WTC11 (cell line): ENCODE measurements around the gene PVALEF. TPM values are rescaled to one million over a fixed set of nuclear protein-coding genes. Genes with fewer than 3 reads are reported as not detected.

ENCODE experiments used
- ATAC-seq: fragments of 200-7000 bp; cut with Tn5 transposase; 2 replicates; pipeline ENCODE4 v1.10.0; 2021; ENCODE audit warnings: mild to moderate bottlenecking, moderate library complexity
- CTCF ChIA-PET: fragments of 300-600 bp; sonication (Branson Sonifier 250); formaldehyde crosslinking; loops from one replicate; lab custom pipeline; 2021; ENCODE audit warnings: antibody characterized with exemption; lab: Charles Lee
- POLR2A ChIA-PET: fragments of 350-600 bp; sonication (Branson Sonifier 250); formaldehyde crosslinking; loops from one replicate; lab custom pipeline; 2021; ENCODE audit warnings: antibody characterized with exemption; lab: Charles Lee
- DNase-seq: peaks from one replicate; pipeline ENCODE4 v3.0.0; 2021; ENCODE audit warnings: low spot score
- H3K27ac Mint-ChIP-seq: 2 replicates; pipeline ENCODE4 v1.8.0; 2021; ENCODE audit warnings: mixed read lengths
- H3K27me3 Mint-ChIP-seq: 2 replicates; pipeline ENCODE4 v1.8.0; 2021; ENCODE audit warnings: low read depth, mild to moderate bottlenecking, moderate library complexity, mixed read lengths
- H3K36me3 Mint-ChIP-seq: 2 replicates; pipeline ENCODE4 v1.8.0; 2021; ENCODE audit warnings: mixed read lengths
- H3K4me1 Mint-ChIP-seq: 2 replicates; pipeline ENCODE4 v1.8.0; 2022; ENCODE audit warnings: mixed read lengths
- H3K4me3 Mint-ChIP-seq: 2 replicates; pipeline ENCODE4 v1.8.0; 2021; ENCODE audit warnings: mild to moderate bottlenecking, moderate library complexity, mixed read lengths
- H3K9me3 Mint-ChIP-seq: 2 replicates; pipeline ENCODE4 v1.8.0; 2021; ENCODE audit warnings: mixed read lengths
- CBFB ChIP-seq: sonication (generic); formaldehyde crosslinking; IDR thresholded peaks from 2 replicates; pipeline ENCODE4 v1.8.1; 2022; ENCODE audit warnings: mild to moderate bottlenecking, low read depth, missing genetic modification reagents
- ETV6 ChIP-seq: sonication (generic); formaldehyde crosslinking; IDR thresholded peaks from 2 replicates; pipeline ENCODE4 v1.8.1; 2022; ENCODE audit warnings: mild to moderate bottlenecking, missing genetic modification reagents
- FOXK1 ChIP-seq: sonication (generic); formaldehyde crosslinking; IDR thresholded peaks from 2 replicates; pipeline ENCODE4 v1.8.0; 2022; ENCODE audit warnings: mild to moderate bottlenecking, moderate library complexity, missing genetic modification reagents
- FOXP1 ChIP-seq: sonication (generic); formaldehyde crosslinking; IDR thresholded peaks from 2 replicates; pipeline ENCODE4 v1.8.0; 2022; ENCODE audit warnings: missing genetic modification reagents, mild to moderate bottlenecking, moderate library complexity, borderline replicate concordance
- FOXP4 ChIP-seq: sonication (generic); formaldehyde crosslinking; IDR thresholded peaks from 2 replicates; pipeline ENCODE4 v1.8.0; 2022; ENCODE audit warnings: mild to moderate bottlenecking, missing genetic modification reagents
- GABPB1 ChIP-seq: sonication (generic); formaldehyde crosslinking; IDR thresholded peaks from 2 replicates; pipeline ENCODE4 v1.8.1; 2023; ENCODE audit warnings: mild to moderate bottlenecking, missing genetic modification reagents
- HMGA2 ChIP-seq: fragments of 250-450 bp; sonication (Bioruptor Pico); IDR thresholded peaks from 2 replicates; pipeline ENCODE4 v1.4.0; 2021; ENCODE audit warnings: mild to moderate bottlenecking, moderate library complexity
- IRF1 ChIP-seq: sonication (generic); formaldehyde crosslinking; IDR thresholded peaks from 2 replicates; pipeline ENCODE4 v1.8.0; 2023; ENCODE audit warnings: missing genetic modification reagents
- MAX ChIP-seq: sonication (generic); formaldehyde crosslinking; IDR thresholded peaks from 2 replicates; pipeline ENCODE4 v1.8.0; 2022; ENCODE audit warnings: mild to moderate bottlenecking, missing genetic modification reagents
- NFYB ChIP-seq: sonication (generic); formaldehyde crosslinking; conservative IDR thresholded peaks from 2 replicates; pipeline ENCODE4 v1.8.0; 2022; ENCODE audit warnings: low read depth, missing genetic modification reagents
- PRDM15 ChIP-seq: sonication (generic); formaldehyde crosslinking; IDR thresholded peaks from 2 replicates; pipeline ENCODE4 v1.8.0; 2022; ENCODE audit warnings: missing genetic modification reagents
- RORB ChIP-seq: fragments of 250-450 bp; sonication (Bioruptor Pico); IDR thresholded peaks from 2 replicates; pipeline ENCODE4 v1.9.0; 2021; ENCODE audit warnings: mild to moderate bottlenecking
- USF1 ChIP-seq: sonication (generic); formaldehyde crosslinking; IDR thresholded peaks from 2 replicates; pipeline ENCODE4 v1.8.0; 2022; ENCODE audit warnings: mild to moderate bottlenecking, missing genetic modification reagents
- ZNF219 ChIP-seq: sonication (generic); formaldehyde crosslinking; IDR thresholded peaks from 2 replicates; pipeline ENCODE4 v1.8.0; 2023; ENCODE audit warnings: missing genetic modification reagents, mild to moderate bottlenecking, borderline replicate concordance
- ZNF317 ChIP-seq: sonication (generic); formaldehyde crosslinking; IDR thresholded peaks from 2 replicates; pipeline ENCODE4 v1.8.1; 2023; ENCODE audit warnings: low read depth, mild to moderate bottlenecking, moderate library complexity, missing genetic modification reagents, borderline replicate concordance
- total RNA-seq: library from RNA; stranded (reverse); gene quantifications from 3 replicates; pipeline ENCODE4 v1.2.3, GENCODE V29; 2021
- TF ChIP-seq, protein P1 (sequence below): fragments of 250-450 bp; sonication (Bioruptor Pico); IDR thresholded peaks from 2 replicates; pipeline ENCODE4 v1.9.0; 2021; ENCODE audit warnings: moderate library complexity, mild to moderate bottlenecking, inconsistent platforms, borderline replicate concordance
- TF ChIP-seq, protein P2 (sequence below): sonication (generic); formaldehyde crosslinking; conservative IDR thresholded peaks from 2 replicates; pipeline ENCODE4 v1.8.1; 2023; ENCODE audit warnings: mild to moderate bottlenecking, low read depth, missing genetic modification reagents, moderate library complexity
- TF ChIP-seq, protein P3 (sequence below): fragments of 250-450 bp; sonication (Bioruptor Pico); conservative IDR thresholded peaks from 2 replicates; pipeline ENCODE4 v1.9.0; 2021; ENCODE audit warnings: mild to moderate bottlenecking

The PVALEF gene
- total RNA-seq, 1 experiment from 2014 or later: not detected

- TF ChIP-seq USF1 (CRISPR knock-in tag): no peak
- no peak for TF ChIP-seq MAX
- TF ChIP-seq CBFB: no peak
- TF ChIP-seq, protein P1, sequence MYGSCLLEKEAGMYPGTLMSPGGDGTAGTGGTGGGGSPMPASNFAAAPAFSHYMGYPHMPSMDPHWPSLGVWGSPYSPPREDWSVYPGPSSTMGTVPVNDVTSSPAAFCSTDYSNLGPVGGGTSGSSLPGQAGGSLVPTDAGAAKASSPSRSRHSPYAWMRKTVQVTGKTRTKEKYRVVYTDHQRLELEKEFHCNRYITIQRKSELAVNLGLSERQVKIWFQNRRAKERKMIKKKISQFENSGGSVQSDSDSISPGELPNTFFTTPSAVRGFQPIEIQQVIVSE (CRISPR knock-in tag): no peak
- TF ChIP-seq, protein P2, sequence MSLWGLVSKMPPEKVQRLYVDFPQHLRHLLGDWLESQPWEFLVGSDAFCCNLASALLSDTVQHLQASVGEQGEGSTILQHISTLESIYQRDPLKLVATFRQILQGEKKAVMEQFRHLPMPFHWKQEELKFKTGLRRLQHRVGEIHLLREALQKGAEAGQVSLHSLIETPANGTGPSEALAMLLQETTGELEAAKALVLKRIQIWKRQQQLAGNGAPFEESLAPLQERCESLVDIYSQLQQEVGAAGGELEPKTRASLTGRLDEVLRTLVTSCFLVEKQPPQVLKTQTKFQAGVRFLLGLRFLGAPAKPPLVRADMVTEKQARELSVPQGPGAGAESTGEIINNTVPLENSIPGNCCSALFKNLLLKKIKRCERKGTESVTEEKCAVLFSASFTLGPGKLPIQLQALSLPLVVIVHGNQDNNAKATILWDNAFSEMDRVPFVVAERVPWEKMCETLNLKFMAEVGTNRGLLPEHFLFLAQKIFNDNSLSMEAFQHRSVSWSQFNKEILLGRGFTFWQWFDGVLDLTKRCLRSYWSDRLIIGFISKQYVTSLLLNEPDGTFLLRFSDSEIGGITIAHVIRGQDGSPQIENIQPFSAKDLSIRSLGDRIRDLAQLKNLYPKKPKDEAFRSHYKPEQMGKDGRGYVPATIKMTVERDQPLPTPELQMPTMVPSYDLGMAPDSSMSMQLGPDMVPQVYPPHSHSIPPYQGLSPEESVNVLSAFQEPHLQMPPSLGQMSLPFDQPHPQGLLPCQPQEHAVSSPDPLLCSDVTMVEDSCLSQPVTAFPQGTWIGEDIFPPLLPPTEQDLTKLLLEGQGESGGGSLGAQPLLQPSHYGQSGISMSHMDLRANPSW: no peak
- TF ChIP-seq FOXP1 (CRISPR knock-in tag): no peak
- TF ChIP-seq ZNF219 (CRISPR knock-in tag): no peak
- TF ChIP-seq, protein P3, sequence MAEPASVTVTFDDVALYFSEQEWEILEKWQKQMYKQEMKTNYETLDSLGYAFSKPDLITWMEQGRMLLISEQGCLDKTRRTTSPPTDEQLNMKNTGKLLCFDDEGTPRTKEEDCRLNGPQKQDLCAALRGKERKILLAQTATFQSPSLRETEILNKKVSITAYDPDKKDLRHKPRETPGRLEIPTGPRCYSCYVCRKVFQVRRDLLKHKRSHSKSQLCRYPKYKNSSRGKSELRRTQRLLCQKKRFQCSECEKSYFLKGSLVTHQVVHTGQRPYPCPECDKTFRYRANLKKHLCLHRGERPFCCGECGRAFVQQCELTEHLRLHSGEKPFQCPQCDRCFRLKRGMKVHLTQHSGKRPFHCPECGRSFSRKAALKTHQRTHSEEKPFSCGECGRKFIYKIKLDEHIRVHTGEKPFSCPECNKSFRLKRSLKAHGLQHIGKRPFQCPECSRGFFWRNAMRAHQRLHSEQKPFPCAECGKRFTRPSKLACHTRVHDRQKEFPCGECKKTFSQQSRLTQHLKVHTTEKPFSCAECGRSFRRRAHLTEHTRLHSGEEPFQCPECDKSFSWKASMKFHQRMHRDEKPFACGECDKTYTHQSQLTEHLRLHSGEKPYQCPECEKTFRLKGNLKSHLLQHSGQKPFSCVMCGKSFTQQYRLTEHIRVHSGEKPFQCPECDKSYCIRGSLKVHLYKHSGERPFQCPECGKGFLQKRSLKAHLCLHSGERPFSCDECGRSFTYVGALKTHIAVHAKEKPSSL (CRISPR knock-in tag): no peak
These were observed 56.7 kb downstream of the PVALEF start (continued) for GRCh38 chr17:81221842-81222619.

DNA sequence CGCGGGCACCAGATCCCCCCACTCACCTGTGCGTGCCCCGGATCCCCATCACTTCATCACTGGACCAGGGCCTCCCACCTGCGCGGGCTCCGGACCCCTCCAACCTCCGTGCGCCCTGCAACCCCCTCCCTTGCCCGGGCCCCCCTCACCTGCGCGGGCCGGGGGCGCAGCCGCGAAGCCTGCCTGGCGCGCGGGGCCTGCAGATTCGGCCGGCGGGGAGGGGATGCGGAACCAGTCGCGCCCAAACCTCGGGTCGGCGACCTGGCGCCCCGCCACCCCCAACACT lies 57.3 kb downstream of the PVALEF start:
- H3K4me3 Mint-ChIP-seq: peak overlapping the region; percentile 71
- no peak for TF ChIP-seq PRDM15 (CRISPR knock-in tag)
- TF ChIP-seq RORB (CRISPR knock-in tag): no peak
- TF ChIP-seq ZNF317 (CRISPR knock-in tag): no peak; the same call in 1 of the 2 replicates
- peak; percentile 65; the same call in 1 of the 2 replicates for TF ChIP-seq ETV6
- no peak for TF ChIP-seq IRF1 (CRISPR knock-in tag)
- TF ChIP-seq FOXK1 (CRISPR knock-in tag): 0 out of 2 replicates have a peak, but pooled peaks have one; percentile 38
- 0 out of 2 replicates have a peak, but pooled peaks have one; percentile 39 for TF ChIP-seq GABPB1 (CRISPR knock-in tag)
- TF ChIP-seq, protein P3 (CRISPR knock-in tag): no peak
- TF ChIP-seq HMGA2 (CRISPR knock-in tag): no peak
- TF ChIP-seq FOXP4 (CRISPR knock-in tag): peak; percentile 46; the same call in 1 of the 2 replicates
- TF ChIP-seq NFYB (CRISPR knock-in tag): no peak
- TF ChIP-seq FOXP1 (CRISPR knock-in tag): peak; percentile 52

More for the DNA sequence above, 57.3 kb downstream of the PVALEF start:
- Mint-ChIP-seq H3K36me3 (no peaks in the 10 kb centered on the region), H3K27ac (no peak overlapping the region), H3K9me3 (no peaks in the 10 kb centered on the region), H3K27me3 (peaks cover 20% of the 10 kb centered on the region), H3K4me1 (peaks cover 17% of the 10 kb centered on the region)
- ATAC-seq (no peak; the same call in 1 of the 2 replicates), DNase-seq (no peak)
- ChIA-PET CTCF (interaction anchor here (0.6 to 1.8 kb wide), 18 partner anchors 12 to 346 kb away, joined by 3 to 18 read pairs (median 4); partner anchors contain the start of genes BAHCC1, NDUFAF8 and TEPSIN), POLR2A (interaction anchor here (0.5 to 1.2 kb wide), 3 partner anchors 16 to 447 kb away, joined by 3 to 9 read pairs (median 4); partner anchors contain the start of genes NDUFAF8 and TEPSIN)
